GM12872 (cell line): ENCODE results near the gene TSPAN13.

ENCODE experiments used
- CTCF ChIP-seq: IDR thresholded peaks from 3 replicates; pipeline ENCODE4 v1.5.1; 2011; ENCODE audit warnings: low read depth, mild to moderate bottlenecking, low read length, moderate library complexity; ENCODE audit not compliant: insufficient read depth

TSPAN13 gene

GRCh38 chr7:16740996-16741395 lies 12.6 kb upstream of the TSPAN13 start:
- TF ChIP-seq CTCF: no peak

- no peak for TF ChIP-seq CTCF
These were observed 11.9 kb upstream of the TSPAN13 start for GRCh38 chr7:16741676-16742075.

GRCh38 chr7:16742547-16742946 lies 11.0 kb upstream of the TSPAN13 start:
- no peak for TF ChIP-seq CTCF

GRCh38 chr7:16743236-16743635 lies 10.3 kb upstream of the TSPAN13 start:
- no peak for TF ChIP-seq CTCF

- TF ChIP-seq CTCF: no peak
These were observed 8.9 kb upstream of the TSPAN13 start for GRCh38 chr7:16744518-16745250.

- TF ChIP-seq CTCF: no peak
These were observed 7.9 kb upstream of the TSPAN13 start for GRCh38 chr7:16745645-16746044.

GRCh38 chr7:16747102-16747501 lies 6.5 kb upstream of the TSPAN13 start:
- no peak for TF ChIP-seq CTCF
